Measurements from ENCODE around the gene NKX6-1.

- TF ChIP-seq CTCF (IDR thresholded peaks at IDR 0.05): no peak
- TF ChIP-seq POLR2AphosphoS5 (IDR thresholded peaks at IDR 0.05): no peak
- no peak for TF ChIP-seq POLR2A (IDR thresholded peaks at IDR 0.05)
These were observed 6.8 kb downstream of the NKX6-1 start for GRCh38 chr4:84492290-84492689.
